H1 (cell line): ENCODE measurements around the gene UVSSA. TPM values are rescaled to one million over a fixed set of nuclear protein-coding genes. Genes with fewer than 3 reads are reported as not detected.

Experiments
- CTCF ChIA-PET: fragments of 300-600 bp; sonication (Branson Sonifier 250); formaldehyde crosslinking; loops from one replicate; lab custom pipeline; 2021; ENCODE audit not compliant: partially characterized antibody; lab: Charles Lee
- POLR2A ChIA-PET: fragments of 300-600 bp; sonication (Branson Sonifier 250); formaldehyde crosslinking; loops from one replicate; lab custom pipeline; 2021; ENCODE audit warnings: inconsistent platforms; ENCODE audit not compliant: partially characterized antibody; lab: Charles Lee
- DNase-seq, 2 experiments: peaks; one replicate each; pipeline versions ENCODE4 v3.0.0 to v3.0.0-alpha.2; 2010 to 2022; ENCODE audit warnings: low spot score in 2 of 2, low read depth in 1 of 2, mixed read lengths in 1 of 2
- FAIRE-seq: peaks from 2 replicates; lab custom pipeline; 2011; peaks lifted over from hg19 to GRCh38; lab: Jason Lieb, UNC
- H2AFZ ChIP-seq: 2 replicates; pipeline ENCODE4 v1.8.1; 2012; ENCODE audit warnings: low read length, inconsistent platforms
- H2AK5ac ChIP-seq: 2 replicates; pipeline ENCODE4 v1.6.1; 2013; ENCODE audit warnings: low read depth, low read length
- H2BK120ac ChIP-seq: replicated peaks from 2 replicates; pipeline ENCODE3; 2013; ENCODE audit warnings: low read depth, low read length, inconsistent platforms
- H2BK12ac ChIP-seq: 2 replicates; pipeline ENCODE4 v1.6.1; 2013; ENCODE audit warnings: low read depth, low read length
- H2BK15ac ChIP-seq: 2 replicates; pipeline ENCODE4 v1.6.1; 2013; ENCODE audit warnings: low read length
- H2BK20ac ChIP-seq: 2 replicates; pipeline ENCODE4 v1.6.1; 2013; ENCODE audit warnings: low read length
- H2BK5ac ChIP-seq: 2 replicates; pipeline ENCODE4 v1.6.1; 2013; ENCODE audit warnings: low read depth, low read length
- H3K14ac ChIP-seq: 2 replicates; pipeline ENCODE4 v1.6.1; 2013; ENCODE audit warnings: inconsistent platforms; ENCODE audit not compliant: insufficient read length
- H3K18ac ChIP-seq: 2 replicates; pipeline ENCODE4 v1.6.1; 2013; ENCODE audit warnings: low read length; ENCODE audit errors: extremely low read depth
- H3K23ac ChIP-seq: 2 replicates; pipeline ENCODE4 v1.6.1; 2013; ENCODE audit warnings: inconsistent platforms; ENCODE audit not compliant: insufficient read length
- H3K23me2 ChIP-seq: 2 replicates; pipeline ENCODE4 v1.6.1; 2013; ENCODE audit warnings: low read depth, low read length
- H3K27ac ChIP-seq: 2 replicates; pipeline ENCODE4 v1.6.1; 2011; ENCODE audit warnings: low read depth, low read length, inconsistent platforms
- H3K27me3 ChIP-seq, 4 experiments: replicated peaks in 1 of 4; 1 replicate in 1 of 4; 2 replicates in 3 of 4; pipeline versions ENCODE4 v1.6.1 to v1.8.1; 2011 to 2013; ENCODE audit warnings: low read length in 3 of 4, mild to moderate bottlenecking in 3 of 4, inconsistent platforms in 2 of 4, mixed read lengths in 2 of 4, moderate library complexity in 1 of 4; ENCODE audit not compliant: control insufficient read depth in 3 of 4, insufficient read depth in 3 of 4; ENCODE audit errors: extremely low read depth in 1 of 4
- H3K36me3 ChIP-seq, 4 experiments: 2 replicates each; pipeline versions ENCODE4 v1.6.1 to v1.8.1; 2011 to 2013; ENCODE audit warnings: mild to moderate bottlenecking in 4 of 4, low read length in 3 of 4, moderate library complexity in 2 of 4, control low read depth in 1 of 4, inconsistent platforms in 1 of 4; ENCODE audit not compliant: insufficient read depth in 4 of 4, control insufficient read depth in 2 of 4
- H3K4ac ChIP-seq: replicated peaks from 2 replicates; pipeline ENCODE3; 2013; ENCODE audit warnings: low read length, low read depth, mixed read lengths, inconsistent platforms; ENCODE audit not compliant: insufficient read length
- H3K4me1 ChIP-seq, 4 experiments: replicated peaks in 1 of 4; 1 replicate in 1 of 4; 2 replicates in 3 of 4; pipeline versions ENCODE4 v1.6.1 to v1.8.1; 2011 to 2013; ENCODE audit warnings: low read length in 3 of 4, inconsistent platforms in 2 of 4, mixed read lengths in 1 of 4; ENCODE audit not compliant: insufficient read depth in 4 of 4, control insufficient read depth in 3 of 4
- H3K4me2 ChIP-seq, 2 experiments: 2 replicates each; pipeline versions ENCODE4 v1.6.1 to v1.8.1; 2011 to 2013; ENCODE audit warnings: low read depth in 2 of 2, low read length in 2 of 2, control low read depth in 1 of 2, inconsistent platforms in 1 of 2, mild to moderate bottlenecking in 1 of 2; ENCODE audit not compliant: insufficient read depth in 1 of 2
- H3K4me3 ChIP-seq, 4 experiments: fragments of 200-600, 300-600 bp in 1 of 4; sonication (generic), shearing (Covaris generic), sonication (Bioruptor Twin) in 1 of 4; 2 replicates each; pipeline versions ENCODE4 v1.5.1 to v1.8.1; 2011 to 2016; ENCODE audit warnings: low read length in 4 of 4, low read depth in 3 of 4, control low read depth in 2 of 4, inconsistent platforms in 2 of 4, mild to moderate bottlenecking in 2 of 4, mixed read lengths in 1 of 4, moderate library complexity in 1 of 4; ENCODE audit not compliant: insufficient read depth in 2 of 4; ENCODE audit errors: extremely low read depth in 1 of 4
- H3K56ac ChIP-seq: replicated peaks from 2 replicates; pipeline ENCODE3; 2013; ENCODE audit warnings: low read depth, mild to moderate bottlenecking, mixed read lengths, low read length, inconsistent platforms; ENCODE audit not compliant: insufficient read length
- H3K79me1 ChIP-seq: 2 replicates; pipeline ENCODE4 v1.6.1; 2013; ENCODE audit warnings: low read depth, low read length, control low read depth
- H3K79me2 ChIP-seq, 2 experiments: 2 replicates each; pipeline versions ENCODE4 v1.6.1 to v1.8.1; 2012 to 2013; ENCODE audit warnings: low read length in 2 of 2, mild to moderate bottlenecking in 2 of 2, inconsistent platforms in 1 of 2; ENCODE audit not compliant: insufficient read depth in 2 of 2, control insufficient read depth in 1 of 2
- H3K9ac ChIP-seq, 4 experiments: replicated peaks in 1 of 4; 1 replicate in 1 of 4; 2 replicates in 3 of 4; pipeline versions ENCODE4 v1.6.1 to v1.8.1; 2011 to 2013; ENCODE audit warnings: low read depth in 3 of 4, low read length in 3 of 4, control low read depth in 2 of 4, mild to moderate bottlenecking in 2 of 4, moderate library complexity in 2 of 4, inconsistent platforms in 1 of 4; ENCODE audit errors: extremely low read depth in 1 of 4
- H3K9me3 ChIP-seq, 2 experiments: 2 replicates each; pipeline versions ENCODE4 v1.6.1 to v1.8.1; 2012 to 2013; ENCODE audit warnings: mild to moderate bottlenecking in 2 of 2, moderate library complexity in 2 of 2, control low read depth in 1 of 2, inconsistent platforms in 1 of 2, low read depth in 1 of 2, low read length in 1 of 2, mixed read lengths in 1 of 2; ENCODE audit not compliant: insufficient read depth in 2 of 2
- H4K20me1 ChIP-seq, 2 experiments: replicated peaks in 1 of 2; 2 replicates each; pipeline versions ENCODE3 to v1.8.1; 2011 to 2013; ENCODE audit warnings: inconsistent platforms in 2 of 2, low read length in 2 of 2, mild to moderate bottlenecking in 1 of 2; ENCODE audit not compliant: insufficient read depth in 2 of 2, control insufficient read depth in 1 of 2
- H4K5ac ChIP-seq: 2 replicates; pipeline ENCODE4 v1.6.1; 2013; ENCODE audit warnings: low read length, low read depth, mixed read lengths, inconsistent platforms; ENCODE audit not compliant: insufficient read length
- H4K8ac ChIP-seq: 2 replicates; pipeline ENCODE4 v1.8.0; 2013; ENCODE audit warnings: mild to moderate bottlenecking, moderate library complexity, low read length, inconsistent platforms; ENCODE audit not compliant: insufficient read depth; ENCODE audit errors: extremely low read depth
- H4K91ac ChIP-seq: replicated peaks from 2 replicates; pipeline ENCODE3; 2013; ENCODE audit warnings: low read length, mixed read lengths, inconsistent platforms; ENCODE audit not compliant: insufficient read length
- BRCA1 ChIP-seq: IDR thresholded peaks from 2 replicates; pipeline ENCODE4 v1.6.1; 2012; ENCODE audit warnings: low read depth, low read length, improper control_type of control experiment
- RAD21 ChIP-seq, 2 experiments: IDR thresholded peaks in 1 of 2; conservative IDR thresholded peaks in 1 of 2; 2 replicates each; pipeline ENCODE4 v1.6.1; 2011; ENCODE audit warnings: low read depth in 2 of 2, low read length in 2 of 2, improper control_type of control experiment in 1 of 2, inconsistent platforms in 1 of 2, mild to moderate bottlenecking in 1 of 2, moderate library complexity in 1 of 2
- RNF2 ChIP-seq: fragments of 200-900, 300-1000 bp; sonication (generic); IDR thresholded peaks from 2 replicates; pipeline ENCODE4 v1.7.1; 2016; ENCODE audit warnings: borderline replicate concordance, low read depth, mild to moderate bottlenecking, antibody characterized with exemption, low read length; ENCODE audit not compliant: poor library complexity, severe bottlenecking; ENCODE audit errors: missing control alignments
- SIN3A ChIP-seq, 2 experiments: IDR thresholded peaks in 1 of 2; conservative IDR thresholded peaks in 1 of 2; 2 replicates each; pipeline ENCODE4 v1.6.1; 2011 to 2012; ENCODE audit warnings: low read length in 2 of 2, improper control_type of control experiment in 1 of 2, low read depth in 1 of 2, mild to moderate bottlenecking in 1 of 2
- TAF7 ChIP-seq: optimal IDR thresholded peaks from 2 replicates; pipeline ENCODE3; 2011; ENCODE audit warnings: low read depth, mild to moderate bottlenecking, inconsistent platforms, low read length, moderate library complexity, borderline replicate concordance
- WGBS, 2 experiments: shearing (Covaris generic) in 1 of 2; methylation state at CpG; one replicate each; pipeline versions ENCODE4 v1.1.6 to v1.1.7; 2013 to 2015; ENCODE audit warnings: low lambda C conversion rate in 2 of 2, mixed read lengths in 2 of 2, inconsistent platforms in 1 of 2, low coverage in 1 of 2, missing lambda C conversion rate in 1 of 2; ENCODE audit not compliant: insufficient replicate concordance in 2 of 2, insufficient coverage in 1 of 2, insufficient read length in 1 of 2; ENCODE audit errors: extremely low coverage in 1 of 2, missing lambda C conversion rate in 1 of 2; 5-methylcytosine and 5-hydroxymethylcytosine counted together
- polyA plus RNA-seq, 7 experiments: library from polyadenylated mRNA; depleted of rRNA in 3 of 7; stranded (reverse) in 5 of 7; unstranded in 2 of 7; fragments of >200 nt in 5 of 7; fragments of 200-250 nt in 2 of 7; gene quantifications; 1 replicate in 5 of 7; 2 replicates in 1 of 7; 4 replicates in 1 of 7; pipeline versions ENCODE4 v1.2.1 to v1.2.3, GENCODE V29; 2011 to 2013; ENCODE audit warnings: missing spikeins in 2 of 7, mixed read lengths in 2 of 7
- total RNA-seq: library from RNA; stranded (reverse); fragmentation: NEBNext Ultra II Directional; extraction: Animal tissue kit (Norgen Biotek cat#: 25700); gene quantifications from 2 replicates; pipeline ENCODE4 v1.2.1, GENCODE V29; 2021

UVSSA gene
- total and polyA plus RNA-seq, 2 of the 8 experiments (the other 6 are each of a cell fraction or from before 2014, with no cell fraction given) = 14.5 to 19.4 TPM

DNA sequence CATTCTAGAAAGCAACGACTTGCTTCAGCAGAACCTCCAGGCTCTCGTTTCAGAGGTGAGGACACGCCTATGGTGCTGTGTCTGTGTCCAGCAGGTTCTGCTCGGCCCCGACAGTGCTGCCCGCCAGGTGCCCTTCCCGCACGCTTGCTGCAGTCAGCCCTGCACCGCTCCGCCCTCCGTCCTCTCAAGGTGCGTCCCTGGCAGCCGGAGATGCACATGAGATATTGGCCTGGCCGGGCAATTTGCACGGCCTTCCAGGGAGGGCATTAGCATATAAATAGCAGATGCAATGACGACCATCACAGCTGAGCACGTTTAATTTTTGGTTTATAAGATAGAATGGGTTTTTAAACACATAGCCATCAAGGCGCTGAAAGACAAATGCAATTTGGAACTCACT lies 14.4 kb downstream of the UVSSA start:
- no peak overlapping the region for H2BK120ac ChIP-seq
- H3K23ac ChIP-seq = no peak overlapping the region
- no peak overlapping the region for H2BK20ac ChIP-seq
- no peak overlapping the region for H4K91ac ChIP-seq
- DNase-seq = no peak
- no peak overlapping the region for H2BK12ac ChIP-seq
- H3K56ac ChIP-seq = no peak overlapping the region
- H3K9ac ChIP-seq = no peak overlapping the region
- no peaks in the 10 kb centered on the region for H3K23me2 ChIP-seq
- no peak overlapping the region for H2BK15ac ChIP-seq
- H4K8ac ChIP-seq = no peak overlapping the region
- no peak overlapping the region for H3K18ac ChIP-seq
- ChIA-PET POLR2A (no interaction called here), CTCF (interaction anchor here (0.9 to 1.3 kb wide), 4 partner anchors 9 to 195 kb away, joined by 3 read pairs; no protein-coding TSS in a partner anchor)
- H3K4me1 ChIP-seq = no peaks in the 10 kb centered on the region; a peak in 1 of 7 replicates
- H3K9me3 ChIP-seq = no peaks in the 10 kb centered on the region
- WGBS, 2 experiments = 90% methylated on average over 18 of the region's 18 CpGs; no CpG with 5 or more reads in 1 of the 2 experiments
- TF ChIP-seq TAF7 (no peak), RNF2 (no peak), BRCA1 (no peak), SIN3A (conservative IDR thresholded peaks at IDR 0.05 in 1 of 2, IDR thresholded peaks at IDR 0.05 in 1 of 2; ENCODE audit: low read depth in 1 of 2, low read length in 2 of 2) (no peak), RAD21 (IDR thresholded peaks at IDR 0.05 in 1 of 2, conservative IDR thresholded peaks at IDR 0.05 in 1 of 2; ENCODE audit: low read depth in 2 of 2, low read length in 2 of 2) (no peak)
- H3K4ac ChIP-seq = no peak overlapping the region
- H4K20me1 ChIP-seq = peaks cover 3 to 13% of the 10 kb centered on the region in 2 experiments
- no peak overlapping the region for H3K27ac ChIP-seq
- no peak for FAIRE-seq
- no peak overlapping the region for H3K4me2 ChIP-seq
- H2BK5ac ChIP-seq = no peak overlapping the region
- H2AFZ ChIP-seq = no peak overlapping the region
- no peaks in the 10 kb centered on the region; the same call in 1 of the 2 replicates for H3K79me1 ChIP-seq
- H3K36me3 ChIP-seq = peaks cover 0 to 13% (median 0%) of the 10 kb centered on the region in 4 experiments; a peak in 1 of 8 replicates
- no peaks in the 10 kb centered on the region for H3K27me3 ChIP-seq
- H2AK5ac ChIP-seq = no peak overlapping the region
- no peak overlapping the region for H3K14ac ChIP-seq
- no peak overlapping the region for H4K5ac ChIP-seq
- no peak overlapping the region for H3K4me3 ChIP-seq
- no peaks in the 10 kb centered on the region for H3K79me2 ChIP-seq
